Measurements from ENCODE around the gene METAP1. TPM values are rescaled to one million over a fixed set of nuclear protein-coding genes. Genes with fewer than 3 reads are reported as not detected.

Gene METAP1
- total RNA-seq, 2 experiments from 2014 or later = 42.6 to 52.8 TPM

DNA sequence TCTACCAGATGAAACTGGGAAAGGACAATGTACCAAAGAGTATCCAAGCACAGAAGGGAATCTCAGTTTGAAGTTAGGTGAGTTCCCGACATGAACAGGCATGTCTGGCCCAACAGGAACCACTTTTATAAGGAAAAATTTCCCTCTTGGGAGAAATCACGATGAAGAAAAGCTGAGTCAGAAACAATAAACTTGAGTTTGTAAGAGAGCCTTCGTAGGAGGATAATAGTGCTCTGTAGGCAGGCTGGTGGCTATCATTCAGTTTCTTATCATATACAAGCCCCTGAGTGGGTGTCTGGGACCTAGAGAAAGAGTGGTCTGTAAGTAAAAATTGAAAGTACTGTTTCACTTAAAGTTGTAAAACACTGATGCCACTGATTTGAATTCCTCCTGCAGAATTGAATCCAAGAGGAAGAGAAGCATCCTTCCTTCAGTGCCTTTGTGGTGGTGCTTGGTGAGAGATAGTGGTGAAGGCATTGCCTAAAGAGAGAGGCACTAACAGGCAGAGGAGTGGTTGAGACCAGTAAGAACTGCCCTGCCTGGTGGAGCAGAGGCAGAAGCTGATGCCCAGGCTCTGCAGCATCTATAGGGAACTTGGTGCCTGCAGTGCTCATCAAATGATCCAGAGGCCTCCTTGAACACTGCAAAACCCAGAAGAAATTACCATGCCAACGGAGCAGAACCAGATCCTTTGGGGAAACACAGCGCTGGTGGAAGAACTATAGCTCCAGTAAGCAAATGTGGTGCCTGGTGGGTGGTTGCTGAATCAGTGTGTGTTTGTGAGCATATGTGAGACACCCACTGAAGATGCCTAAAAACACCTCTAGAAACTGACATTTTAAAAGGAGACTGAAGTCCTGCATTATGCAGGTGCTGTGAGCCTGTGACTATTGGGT, 31.7 kb upstream of the METAP1 start:
- DNase-seq (ENCODE audit: low spot score) = no peak
- H2AFZ ChIP-seq (ENCODE audit: low read length) = no peak overlapping the region

DNA sequence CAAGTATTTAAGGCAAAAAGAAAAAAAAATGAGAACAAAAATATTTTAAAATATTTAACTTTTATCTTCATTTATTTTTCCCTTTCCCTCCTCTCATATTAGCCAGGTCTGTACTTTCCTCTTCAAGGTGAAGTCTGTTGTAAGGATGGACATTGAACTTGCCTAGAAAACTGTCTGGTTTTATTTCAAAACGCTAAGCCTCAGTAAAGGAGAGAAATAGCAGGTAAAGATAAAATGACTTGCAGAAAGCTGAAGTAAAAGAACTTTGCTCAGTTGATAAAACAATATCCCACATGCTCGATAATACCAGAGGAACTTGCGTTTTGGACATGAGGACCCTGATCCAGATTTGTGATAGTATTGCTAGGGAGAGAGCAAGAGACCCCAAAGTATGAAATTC, 28.6 kb upstream of the METAP1 start:
- intact Hi-C loops (cut with micrococcal nuclease; ENCODE audit: unreplicated experiment) = no loop called here
- TF ChIP-seq, protein P1, sequence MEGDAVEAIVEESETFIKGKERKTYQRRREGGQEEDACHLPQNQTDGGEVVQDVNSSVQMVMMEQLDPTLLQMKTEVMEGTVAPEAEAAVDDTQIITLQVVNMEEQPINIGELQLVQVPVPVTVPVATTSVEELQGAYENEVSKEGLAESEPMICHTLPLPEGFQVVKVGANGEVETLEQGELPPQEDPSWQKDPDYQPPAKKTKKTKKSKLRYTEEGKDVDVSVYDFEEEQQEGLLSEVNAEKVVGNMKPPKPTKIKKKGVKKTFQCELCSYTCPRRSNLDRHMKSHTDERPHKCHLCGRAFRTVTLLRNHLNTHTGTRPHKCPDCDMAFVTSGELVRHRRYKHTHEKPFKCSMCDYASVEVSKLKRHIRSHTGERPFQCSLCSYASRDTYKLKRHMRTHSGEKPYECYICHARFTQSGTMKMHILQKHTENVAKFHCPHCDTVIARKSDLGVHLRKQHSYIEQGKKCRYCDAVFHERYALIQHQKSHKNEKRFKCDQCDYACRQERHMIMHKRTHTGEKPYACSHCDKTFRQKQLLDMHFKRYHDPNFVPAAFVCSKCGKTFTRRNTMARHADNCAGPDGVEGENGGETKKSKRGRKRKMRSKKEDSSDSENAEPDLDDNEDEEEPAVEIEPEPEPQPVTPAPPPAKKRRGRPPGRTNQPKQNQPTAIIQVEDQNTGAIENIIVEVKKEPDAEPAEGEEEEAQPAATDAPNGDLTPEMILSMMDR (conservative IDR thresholded peaks at IDR 0.05; ENCODE audit: low read length) = no peak
- TF ChIP-seq EZH2phosphoT487 (IDR thresholded peaks at IDR 0.05; ENCODE audit: borderline replicate concordance, low read depth, low read length) = no peak
- no peaks in the 10 kb centered on the region for H3K9me2 ChIP-seq (ENCODE audit: insufficient read depth, low read length)
- no peaks in the 10 kb centered on the region for H3K79me2 ChIP-seq (ENCODE audit: insufficient read depth, low read depth, low read length)
- H3K4me3 ChIP-seq (ENCODE audit: low read depth, low read length, poor library complexity, severe bottlenecking) = no peak overlapping the region
- no peak overlapping the region for H2AFZ ChIP-seq (ENCODE audit: low read length)
- H3K4me1 ChIP-seq (ENCODE audit: insufficient read depth, low read length, poor library complexity, severe bottlenecking) = no peaks in the 10 kb centered on the region
- BruUV-seq (replicated peaks) = no TSS peak
- no peaks in the 10 kb centered on the region for H3K9me3 ChIP-seq (ENCODE audit: low read length)
- no peaks in the 10 kb centered on the region for H4K20me1 ChIP-seq (ENCODE audit: insufficient read depth, low read length)
- H3K27ac ChIP-seq (ENCODE audit: low read depth, low read length, poor library complexity, severe bottlenecking) = no peak overlapping the region
- ChIA-PET POLR2A (interaction anchor here (0.5 to 1.1 kb wide), 4 partner anchors 16 to 178 kb away, joined by 3 to 5 read pairs (median 4); no protein-coding TSS in a partner anchor), CTCF (ENCODE audit: unreplicated experiment) (no interaction called here)
- H3K4me2 ChIP-seq (ENCODE audit: low read length) = no peak overlapping the region
- DNase-seq (ENCODE audit: low spot score) = no peak
- H3K36me3 ChIP-seq (ENCODE audit: insufficient read depth, low read length) = no peaks in the 10 kb centered on the region

More for the DNA sequence above, 31.7 kb upstream of the METAP1 start:
- Histone ChIP-seq H3K79me2 (ENCODE audit: insufficient read depth, low read depth, low read length) (no peaks in the 10 kb centered on the region), H3K27ac (ENCODE audit: low read depth, low read length, poor library complexity, severe bottlenecking) (no peak overlapping the region), H3K4me3 (ENCODE audit: low read depth, low read length, poor library complexity, severe bottlenecking) (no peak overlapping the region), H3K9me3 (ENCODE audit: low read length) (no peaks in the 10 kb centered on the region), H4K20me1 (ENCODE audit: insufficient read depth, low read length) (no peaks in the 10 kb centered on the region), H3K36me3 (ENCODE audit: insufficient read depth, low read length) (no peaks in the 10 kb centered on the region), H3K4me1 (ENCODE audit: insufficient read depth, low read length, poor library complexity, severe bottlenecking) (no peaks in the 10 kb centered on the region), H3K9me2 (ENCODE audit: insufficient read depth, low read length) (no peaks in the 10 kb centered on the region), H3K4me2 (ENCODE audit: low read length) (no peak overlapping the region)
- no peak for TF ChIP-seq EZH2phosphoT487 (IDR thresholded peaks at IDR 0.05; ENCODE audit: borderline replicate concordance, low read depth, low read length)
- TF ChIP-seq, protein P1 (conservative IDR thresholded peaks at IDR 0.05; ENCODE audit: low read length) = no peak
- POLR2A ChIA-PET = no interaction called here
- intact Hi-C loops (cut with micrococcal nuclease; ENCODE audit: unreplicated experiment) = no loop called here
- CTCF ChIA-PET (ENCODE audit: unreplicated experiment) = no interaction called here
- BruUV-seq (replicated peaks) = no TSS peak

DNA sequence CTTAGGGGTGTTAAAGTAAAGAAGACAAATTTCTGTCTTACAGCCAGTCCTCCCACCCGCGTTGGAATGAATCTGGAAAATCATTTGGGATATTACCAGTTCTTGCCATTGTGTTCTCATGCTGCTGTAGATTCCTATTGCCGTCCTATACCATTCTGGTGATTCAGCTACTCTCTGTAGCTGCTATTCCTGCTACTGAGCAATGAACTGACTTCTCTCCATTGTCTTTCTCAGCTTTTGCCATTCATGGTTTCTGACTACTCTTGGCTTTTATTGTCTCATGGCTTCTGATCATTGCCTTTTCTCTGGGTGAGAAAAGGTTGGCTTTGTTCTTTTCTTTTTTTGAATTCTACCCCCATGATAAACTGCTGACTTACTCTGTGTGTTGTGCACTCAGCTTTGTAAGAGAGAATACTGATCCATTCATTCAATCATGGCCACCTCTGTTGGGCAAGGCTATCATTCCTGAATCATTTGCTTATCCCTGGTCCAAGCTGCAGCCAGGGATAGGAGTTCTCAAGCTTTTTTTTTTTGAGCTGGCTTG, 27.7 kb upstream of the METAP1 start:
- H2AFZ ChIP-seq (ENCODE audit: low read length) = no peak overlapping the region
- DNase-seq (ENCODE audit: low spot score) = no peak
- no peak overlapping the region for H3K4me2 ChIP-seq (ENCODE audit: low read length)
- intact Hi-C loops (cut with micrococcal nuclease; ENCODE audit: unreplicated experiment) = no loop called here
- H3K36me3 ChIP-seq (ENCODE audit: insufficient read depth, low read length) = no peaks in the 10 kb centered on the region
- ChIA-PET POLR2A (interaction anchor here (1.1 kb wide), 1 partner anchor 23 kb away, joined by 4 read pairs; no protein-coding TSS in a partner anchor), CTCF (ENCODE audit: unreplicated experiment) (no interaction called here)
- H3K9me3 ChIP-seq (ENCODE audit: low read length) = no peaks in the 10 kb centered on the region
- no peaks in the 10 kb centered on the region for H3K79me2 ChIP-seq (ENCODE audit: insufficient read depth, low read depth, low read length)
- no peaks in the 10 kb centered on the region for H3K4me1 ChIP-seq (ENCODE audit: insufficient read depth, low read length, poor library complexity, severe bottlenecking)
- H3K4me3 ChIP-seq (ENCODE audit: low read depth, low read length, poor library complexity, severe bottlenecking) = no peak overlapping the region
- BruUV-seq (replicated peaks) = no TSS peak
- no peaks in the 10 kb centered on the region for H3K9me2 ChIP-seq (ENCODE audit: insufficient read depth, low read length)
- TF ChIP-seq EZH2phosphoT487 (IDR thresholded peaks at IDR 0.05; ENCODE audit: borderline replicate concordance, low read depth, low read length) = no peak
- TF ChIP-seq, protein P1 (conservative IDR thresholded peaks at IDR 0.05; ENCODE audit: low read length) = no peak
- no peak overlapping the region for H3K27ac ChIP-seq (ENCODE audit: low read depth, low read length, poor library complexity, severe bottlenecking)
- no peaks in the 10 kb centered on the region for H4K20me1 ChIP-seq (ENCODE audit: insufficient read depth, low read length)

Measured in OCI-LY7 (cell line).